Body of pancreas (tissue), 4 donors: ENCODE data around the gene GFOD1. TPM values are rescaled to one million over a fixed set of nuclear protein-coding genes. Genes with fewer than 3 reads are reported as not detected.
A peak's percentile ranks its signal among the peaks of the same experiment; 100 is the strongest.
"Not testable (repeated sequence)": the region's sequence is repeated elsewhere in the genome, so short reads cannot be mapped to it uniquely, and the experiment has no call there.

Experiments used
- ATAC-seq: fragments of 150-250 bp; one replicate; pipeline ENCODE4 v1.9.1; 2016
- DNase-seq, 4 donors: peaks; one replicate each; pipeline ENCODE4 v3.0.0-alpha.2; 2019
- H3K27ac ChIP-seq, 4 donors: fragments of 200-600 bp; sonication (generic); 1 replicate in 3 of 4; 2 replicates in 1 of 4; pipeline versions ENCODE4 v1.5.1 to v1.6.1; 2016 to 2019; ENCODE audit warnings: mild to moderate bottlenecking in 1 of 4, mixed read lengths in 1 of 4, moderate library complexity in 1 of 4
- H3K27me3 ChIP-seq, 2 donors: fragments of 200-600 bp; sonication (generic); one replicate each; pipeline ENCODE4 v1.6.0; 2016; ENCODE audit warnings: mild to moderate bottlenecking in 1 of 2
- H3K36me3 ChIP-seq, 2 donors: fragments of 200-600 bp; sonication (generic); replicated peaks in 1 of 2; 2 replicates each; pipeline ENCODE4 v1.5.1; 2016; ENCODE audit warnings: low read depth in 2 of 2; ENCODE audit not compliant: insufficient read depth in 1 of 2
- H3K4me1 ChIP-seq: fragments of 200-600 bp; sonication (generic); one replicate; pipeline ENCODE4 v1.6.0; 2016
- H3K4me3 ChIP-seq, 2 donors: fragments of 200-600 bp; sonication (generic); 1 replicate in 1 of 2; 2 replicates in 1 of 2; pipeline ENCODE4 v1.5.1; 2016 to 2019
- H3K9me3 ChIP-seq, 3 donors: fragments of 200-600 bp; sonication (generic); 1 replicate in 2 of 3; 2 replicates in 1 of 3; pipeline ENCODE4 v1.5.1; 2016
- POLR2A ChIP-seq, 3 donors: fragments of 450-650 bp; IDR thresholded peaks; one replicate each; pipeline ENCODE4 v1.6.1; 2016; ENCODE audit warnings: antibody characterized with exemption in 3 of 3, mild to moderate bottlenecking in 2 of 3
- WGBS, 2 donors: methylation state at CpG; one replicate each; pipeline ENCODE4 v1.1.5; 2017; 5-methylcytosine and 5-hydroxymethylcytosine counted together
- intact Hi-C: fragments of 100-400 bp; cut with DNase I; formaldehyde crosslinking; loops from one replicate; pipeline ENCODE4 v1.15.1; 2023
- total RNA-seq, 2 donors: library from RNA; depleted of rRNA; stranded (reverse); fragments of >200 nt; gene quantifications; one replicate each; pipeline ENCODE4 v1.1.0, GENCODE V29; 2016
- TF ChIP-seq, protein P1 (sequence below), 7 experiments: fragments of 450-650 bp in 4 of 7; fragments of 200-600 bp in 3 of 7; sonication (generic) in 3 of 7; IDR thresholded peaks; one replicate each; pipeline ENCODE4 v1.5.1; 2016 to 2019; ENCODE audit warnings: antibody characterized with exemption in 7 of 7

The GFOD1 gene
- total RNA-seq, 2 donors from 2014 or later = 4.3 to 5.2 TPM

DNA sequence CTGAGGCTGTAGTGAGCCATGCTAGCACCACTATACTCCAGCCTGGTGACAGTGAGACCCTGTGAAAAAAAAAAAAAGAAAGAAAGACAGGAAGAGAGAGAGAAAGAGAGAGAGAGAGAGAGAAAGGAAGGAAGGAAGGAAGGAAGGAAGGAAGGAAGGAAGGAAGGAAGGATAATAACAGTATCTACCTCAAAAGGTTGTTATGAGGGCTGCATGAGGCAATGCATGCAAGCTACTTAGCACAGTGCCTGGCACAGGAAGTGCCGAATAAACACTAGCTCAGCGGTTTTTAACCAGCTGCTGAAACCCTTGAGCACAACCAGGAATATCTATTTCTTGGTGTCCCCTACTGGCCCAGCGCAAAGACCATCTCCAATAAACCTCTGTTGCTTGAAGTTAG is 96.7 kb downstream of the GFOD1 start:
- DNase-seq (no peak), ATAC-seq (no peak)
- H3K27me3 ChIP-seq = no peaks in the 10 kb centered on the region
- intact Hi-C loops = no loop called here
- H3K9me3 ChIP-seq = no peaks in the 10 kb centered on the region
- peaks cover 12% of the 10 kb centered on the region for H3K4me1 ChIP-seq
- 58 to 65% methylated on average over 3 of the region's 3 CpGs for WGBS, 2 donors
- H3K36me3 ChIP-seq = no peaks in the 10 kb centered on the region
- no peak for TF ChIP-seq POLR2A (IDR thresholded peaks at IDR 0.05)
- TF ChIP-seq, protein P1, sequence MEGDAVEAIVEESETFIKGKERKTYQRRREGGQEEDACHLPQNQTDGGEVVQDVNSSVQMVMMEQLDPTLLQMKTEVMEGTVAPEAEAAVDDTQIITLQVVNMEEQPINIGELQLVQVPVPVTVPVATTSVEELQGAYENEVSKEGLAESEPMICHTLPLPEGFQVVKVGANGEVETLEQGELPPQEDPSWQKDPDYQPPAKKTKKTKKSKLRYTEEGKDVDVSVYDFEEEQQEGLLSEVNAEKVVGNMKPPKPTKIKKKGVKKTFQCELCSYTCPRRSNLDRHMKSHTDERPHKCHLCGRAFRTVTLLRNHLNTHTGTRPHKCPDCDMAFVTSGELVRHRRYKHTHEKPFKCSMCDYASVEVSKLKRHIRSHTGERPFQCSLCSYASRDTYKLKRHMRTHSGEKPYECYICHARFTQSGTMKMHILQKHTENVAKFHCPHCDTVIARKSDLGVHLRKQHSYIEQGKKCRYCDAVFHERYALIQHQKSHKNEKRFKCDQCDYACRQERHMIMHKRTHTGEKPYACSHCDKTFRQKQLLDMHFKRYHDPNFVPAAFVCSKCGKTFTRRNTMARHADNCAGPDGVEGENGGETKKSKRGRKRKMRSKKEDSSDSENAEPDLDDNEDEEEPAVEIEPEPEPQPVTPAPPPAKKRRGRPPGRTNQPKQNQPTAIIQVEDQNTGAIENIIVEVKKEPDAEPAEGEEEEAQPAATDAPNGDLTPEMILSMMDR (IDR thresholded peaks at IDR 0.05) = no peak
- H3K27ac ChIP-seq = no peak overlapping the region
- H3K4me3 ChIP-seq = no peak overlapping the region

DNA sequence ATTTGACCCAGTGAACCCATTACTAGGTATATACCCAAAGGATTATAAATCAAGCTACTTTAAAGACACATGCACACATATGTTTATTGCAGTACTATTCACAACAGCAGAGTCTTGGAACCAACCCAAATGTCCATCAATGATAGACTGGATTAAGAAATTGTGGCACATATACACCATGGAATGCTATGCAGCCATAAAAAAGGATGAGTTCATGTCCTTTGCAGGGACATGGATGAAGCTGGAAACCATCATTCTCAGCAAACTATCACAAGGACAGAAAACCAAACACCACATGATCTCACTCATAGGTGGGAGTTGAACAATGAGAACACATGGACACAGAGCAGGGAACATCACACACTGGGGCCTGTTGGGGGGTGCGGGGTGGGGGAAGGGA is 98.2 kb downstream of the GFOD1 start:
- H3K27ac ChIP-seq, H3K27me3 ChIP-seq, DNase-seq, intact Hi-C loops, H3K9me3 ChIP-seq, H3K36me3 ChIP-seq, ATAC-seq, H3K4me1 ChIP-seq, H3K4me3 ChIP-seq: not testable (repeated sequence)
- WGBS, 2 donors = 93 to 94% methylated on average over 1 of the region's 1 CpG

DNA sequence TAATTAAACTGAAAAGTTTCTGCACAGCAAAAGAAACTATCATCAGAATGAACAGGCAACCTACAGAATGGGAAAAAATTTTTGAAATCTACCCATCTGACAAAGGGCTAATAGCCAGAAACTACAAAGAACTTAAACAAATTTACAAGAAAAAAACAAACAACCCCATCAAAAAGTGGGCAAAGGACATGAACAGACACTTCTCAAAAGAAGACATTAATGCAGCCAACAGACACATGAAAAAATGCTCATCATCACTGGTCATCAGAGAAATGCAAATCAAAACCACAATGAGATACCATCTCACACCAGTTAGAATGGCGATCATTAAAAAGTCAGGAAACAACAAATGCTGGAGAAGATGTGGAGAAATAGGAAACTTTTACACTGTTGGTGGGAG is 98.6 kb downstream of the GFOD1 start:
- 92 to 100% methylated on average over 1 of the region's 1 CpG for WGBS, 2 donors
- H3K4me1 ChIP-seq, H3K27ac ChIP-seq, H3K9me3 ChIP-seq, DNase-seq, ATAC-seq, H3K4me3 ChIP-seq, H3K36me3 ChIP-seq, H3K27me3 ChIP-seq, intact Hi-C loops: not testable (repeated sequence)

DNA sequence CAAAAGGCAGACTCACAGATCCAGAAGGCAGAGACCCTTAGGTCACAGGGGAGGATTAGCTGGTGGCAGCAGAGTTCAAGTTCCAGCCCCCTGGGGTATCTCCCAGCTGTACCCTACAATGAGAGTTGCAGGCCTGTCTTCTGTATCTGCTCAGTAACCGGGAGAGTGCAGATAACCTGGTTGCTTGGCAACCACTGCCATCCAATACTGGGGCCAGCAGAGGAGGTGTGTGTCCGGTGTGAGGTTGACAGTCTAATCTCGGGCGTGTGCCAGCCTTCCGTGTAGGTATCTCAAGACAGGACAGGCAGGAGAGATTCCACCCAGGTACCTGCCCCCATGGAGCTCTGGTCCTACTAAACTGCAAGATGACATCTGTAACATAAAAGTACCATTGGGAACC is 102.4 kb downstream of the GFOD1 start:
- Histone ChIP-seq H3K36me3 (no peaks in the 10 kb centered on the region), H3K27ac (no peak overlapping the region), H3K4me3 (no peak overlapping the region), H3K4me1 (peaks cover 9% of the 10 kb centered on the region), H3K9me3 (no peaks in the 10 kb centered on the region), H3K27me3 (no peaks in the 10 kb centered on the region)
- 41 to 77% methylated on average over 5 of the region's 5 CpGs for WGBS, 2 donors
- ATAC-seq (no peak), DNase-seq (peak in 1 of 4 donors; percentile 19)
- intact Hi-C loops = no loop called here
- TF ChIP-seq POLR2A (IDR thresholded peaks at IDR 0.05) = no peak
- TF ChIP-seq, protein P1 (IDR thresholded peaks at IDR 0.05) = no peak

DNA sequence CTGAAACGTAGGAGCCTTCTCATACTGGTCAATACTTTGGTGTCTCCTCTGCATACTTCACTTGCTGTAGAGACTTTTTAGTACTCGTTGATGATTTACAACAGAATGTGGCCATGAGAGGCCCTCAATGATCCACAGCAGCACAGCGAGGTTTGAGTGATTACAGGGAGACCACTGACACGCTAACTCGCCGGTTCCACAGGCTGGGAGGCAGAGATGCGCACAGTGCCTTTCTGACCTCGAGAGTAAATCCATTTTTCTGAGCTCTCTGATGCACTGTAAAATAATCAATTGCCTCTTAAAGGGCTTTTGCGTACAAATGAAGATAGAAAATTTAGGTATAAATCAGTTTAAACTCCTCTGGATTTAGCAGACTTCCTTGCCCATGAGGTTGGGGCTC is 102.9 kb downstream of the GFOD1 start:
- H3K4me1 ChIP-seq = peaks cover 9% of the 10 kb centered on the region
- no peaks in the 10 kb centered on the region for H3K36me3 ChIP-seq
- DNase-seq (no peak), ATAC-seq (no peak)
- H3K4me3 ChIP-seq = no peak overlapping the region
- WGBS, 2 donors = 81 to 85% methylated on average over 9 of the region's 9 CpGs
- H3K27ac ChIP-seq = no peak overlapping the region
- TF ChIP-seq, protein P1 (IDR thresholded peaks at IDR 0.05) = no peak
- no peak for TF ChIP-seq POLR2A (IDR thresholded peaks at IDR 0.05)
- intact Hi-C loops = no loop called here
- no peaks in the 10 kb centered on the region for H3K9me3 ChIP-seq
- no peaks in the 10 kb centered on the region for H3K27me3 ChIP-seq

DNA sequence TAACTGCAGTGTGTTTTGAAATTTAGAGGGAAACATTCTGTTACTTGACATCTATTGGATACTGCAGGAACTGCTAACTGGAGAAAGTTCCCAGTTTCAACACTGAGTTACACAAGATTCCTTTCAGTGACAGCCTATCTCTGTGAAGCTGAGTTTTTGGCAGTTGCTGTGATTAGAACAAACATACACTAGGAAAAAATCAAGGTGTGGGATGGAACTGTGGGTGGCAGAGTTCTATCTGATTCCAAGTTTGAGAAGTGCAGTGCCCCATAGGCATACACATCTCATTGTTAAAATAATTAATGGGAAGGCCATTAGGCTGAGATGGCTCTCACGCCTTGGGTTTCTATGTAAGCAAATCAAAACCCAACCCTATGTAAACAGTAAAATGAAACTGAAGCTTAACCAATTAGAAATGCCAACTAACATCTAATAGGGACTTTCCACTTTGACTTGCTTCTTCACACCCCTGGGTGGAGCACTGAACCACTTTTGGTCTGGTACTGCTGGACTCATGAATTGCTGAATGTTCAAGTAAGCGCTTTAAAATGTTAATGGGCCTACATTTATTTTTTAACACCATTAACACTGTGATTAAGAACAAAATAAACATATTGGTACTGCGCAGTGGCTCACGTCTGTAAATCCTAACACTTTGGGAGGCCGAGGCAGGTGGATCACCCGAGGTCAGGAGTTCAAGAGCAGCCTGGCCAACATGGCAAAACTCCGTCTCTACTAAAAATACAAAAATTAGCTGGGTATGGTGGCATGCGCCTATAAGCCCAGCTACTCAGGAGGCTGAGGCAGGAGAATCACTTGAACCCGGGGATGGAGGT is 103.9 kb downstream of the GFOD1 start:
- TF ChIP-seq, protein P1 (IDR thresholded peaks at IDR 0.05) = peak in 4 of 7 experiments; percentile 38 to 60 (median 46)
- no peak for TF ChIP-seq POLR2A (IDR thresholded peaks at IDR 0.05)
- no peaks in the 10 kb centered on the region for H3K36me3 ChIP-seq
- peaks cover 18% of the 10 kb centered on the region for H3K4me1 ChIP-seq
- no peak overlapping the region for H3K4me3 ChIP-seq
- no peaks in the 10 kb centered on the region for H3K27me3 ChIP-seq
- intact Hi-C loops = no loop called here
- DNase-seq (peak in 3 of 4 donors; percentile 36 to 65 (median 58)), ATAC-seq (peak; percentile 85)
- no peaks in the 10 kb centered on the region for H3K9me3 ChIP-seq
- WGBS, 2 donors = 59 to 62% methylated on average over 9 of the region's 9 CpGs
- H3K27ac ChIP-seq = peak overlapping the region in 3 of 4 donors; percentile 53 to 71 (median 57)
